ENCODE measurements around the gene PLPPR1.

GRCh38 chr9:101350285-101350684, 321.8 kb downstream of the PLPPR1 start:
- TF ChIP-seq CTCF (conservative IDR thresholded peaks at IDR 0.05) (no peak), ZFX (IDR thresholded peaks at IDR 0.05) (no peak)
